ENCODE data around the gene OPTN.

The OPTN gene

DNA sequence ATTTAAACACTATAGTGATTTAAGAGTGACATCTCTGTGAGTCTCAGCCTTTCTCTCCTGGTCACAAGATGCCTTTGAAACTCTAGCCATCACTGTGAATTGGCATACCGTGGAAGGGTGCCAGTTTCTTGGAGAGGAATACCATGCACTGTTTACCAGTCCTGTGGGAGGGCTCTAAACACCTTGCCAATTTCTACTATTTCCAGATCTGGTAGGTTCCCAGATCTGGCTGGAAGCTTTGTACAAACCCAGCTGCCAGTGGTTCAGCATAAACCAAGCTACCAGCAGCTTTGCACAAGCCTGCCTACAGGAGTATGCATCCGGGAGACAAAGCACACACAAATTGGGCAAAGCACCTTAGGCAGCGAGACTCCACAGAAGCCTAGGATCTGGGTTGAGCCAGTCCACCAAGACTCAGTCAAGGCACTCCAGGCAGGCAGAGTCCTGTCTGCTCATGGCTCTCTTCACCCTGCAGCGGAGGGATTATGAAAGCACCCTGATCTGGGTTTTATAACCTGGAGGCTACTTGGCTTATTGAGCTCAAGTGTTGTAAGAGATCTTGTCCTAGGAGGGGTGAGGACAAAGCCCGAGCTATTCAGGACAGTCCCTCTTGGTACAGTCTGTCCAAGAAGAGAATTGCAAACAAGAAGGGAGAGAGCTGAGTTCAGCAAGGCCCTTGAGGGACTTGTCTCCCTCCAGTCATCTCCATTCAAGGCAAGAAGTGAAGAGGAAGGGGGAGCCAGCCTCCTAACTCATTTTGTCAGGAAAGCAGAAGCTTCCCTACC lies 85.0 kb downstream of the OPTN start:
- Histone ChIP-seq H3K27me3 (ENCODE audit: control insufficient read depth, insufficient read depth, low read length) (no peaks in the 10 kb centered on the region), H3K9ac (ENCODE audit: low read depth, low read length) (no peak overlapping the region), H3K36me3 (ENCODE audit: control insufficient read depth, insufficient read depth, low read length) (peaks cover 98% of the 10 kb centered on the region), H3K4me3 (ENCODE audit: low read depth, low read length) (no peak overlapping the region), H3K9me3 (ENCODE audit: control insufficient read depth, insufficient read depth, low read length) (no peaks in the 10 kb centered on the region), H3K27ac (ENCODE audit: low read depth, low read length) (no peak overlapping the region), H3K4me1 (ENCODE audit: control insufficient read depth, insufficient read depth, low read length) (no peaks in the 10 kb centered on the region)

DNA sequence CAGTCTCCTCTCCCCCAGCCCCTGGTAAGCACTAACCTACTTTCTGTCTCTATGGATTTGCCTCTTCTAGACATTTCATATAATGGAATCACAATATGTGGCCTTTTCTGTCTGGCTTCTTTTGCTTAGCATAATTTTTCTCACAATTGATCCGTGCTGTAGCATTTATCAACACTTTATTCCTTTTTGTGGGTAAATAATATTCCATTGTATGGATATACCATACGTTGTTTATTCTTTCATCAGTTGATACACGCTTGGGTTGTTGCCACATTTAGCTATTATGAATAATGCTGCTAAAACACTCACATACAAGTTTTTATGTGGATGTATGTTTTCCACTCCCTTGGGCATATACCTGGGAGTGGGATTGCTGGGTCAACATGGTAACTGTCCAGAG lies 87.2 kb downstream of the OPTN start:
- Histone ChIP-seq H3K9me3 (ENCODE audit: control insufficient read depth, insufficient read depth, low read length) (no peaks in the 10 kb centered on the region), H3K27ac (ENCODE audit: low read depth, low read length) (no peak overlapping the region), H3K4me1 (ENCODE audit: control insufficient read depth, insufficient read depth, low read length) (no peaks in the 10 kb centered on the region), H3K9ac (ENCODE audit: low read depth, low read length) (no peak overlapping the region), H3K27me3 (ENCODE audit: control insufficient read depth, insufficient read depth, low read length) (no peaks in the 10 kb centered on the region), H3K4me3 (ENCODE audit: low read depth, low read length) (no peak overlapping the region), H3K36me3 (ENCODE audit: control insufficient read depth, insufficient read depth, low read length) (peaks cover 100% of the 10 kb centered on the region)

All from HUES48 (cell line).